ENCODE results near the gene SECISBP2.
A peak's percentile ranks its signal among the peaks of the same experiment; 100 is the strongest.

Gene SECISBP2

DNA sequence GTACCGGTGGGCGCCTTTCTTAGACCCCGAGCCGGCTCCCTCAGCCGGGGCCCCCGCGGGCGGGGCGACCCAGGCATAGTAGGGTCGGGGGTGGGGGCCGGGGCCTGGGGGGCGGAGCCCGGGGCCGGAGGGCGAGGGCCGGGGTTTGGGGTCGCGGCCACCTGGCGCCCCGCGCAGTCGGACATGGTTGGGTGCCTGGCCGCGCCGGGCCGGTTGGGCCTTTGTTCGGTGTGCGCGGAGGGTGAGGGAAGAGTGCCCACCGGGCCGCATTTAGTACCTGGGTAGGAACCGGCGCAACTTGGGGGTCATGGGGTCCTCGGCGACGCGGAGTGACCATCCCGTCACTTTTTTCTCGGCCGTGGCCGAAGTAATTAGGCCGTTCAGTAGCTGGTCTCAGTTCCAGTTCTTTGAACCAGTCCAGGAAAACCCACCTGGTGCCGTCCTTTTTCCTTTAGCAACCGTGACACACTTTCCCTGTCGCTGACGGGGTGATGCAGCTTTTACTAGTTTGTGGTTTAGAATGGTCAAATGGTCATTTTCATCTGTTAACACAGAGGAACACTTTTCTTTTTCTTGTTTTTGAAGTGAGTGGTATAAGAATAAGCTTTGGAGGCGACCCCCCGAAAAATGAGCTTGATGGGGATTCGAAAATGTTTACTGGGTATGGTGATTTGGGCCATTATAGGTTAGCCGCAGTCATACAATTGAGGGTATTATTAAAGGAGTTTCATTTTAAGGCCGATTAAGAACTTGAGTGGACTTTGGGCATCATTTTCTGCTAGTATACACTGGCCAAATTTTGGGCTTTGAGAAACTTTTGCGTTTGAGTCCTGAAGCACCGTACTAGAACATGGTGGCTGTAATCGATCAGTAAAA lies 6.7 kb upstream of the SECISBP2 start:
- Histone ChIP-seq H3K27me3 (ENCODE audit: control insufficient read depth, insufficient read depth, low read length) (no peaks in the 10 kb centered on the region), H3K9me3 (replicated peaks; ENCODE audit: low read length) (no peaks in the 10 kb centered on the region), H3K4me3 (ENCODE audit: low read length) (peak overlapping the region; percentile 89), H3K9ac (ENCODE audit: low read depth, low read length) (peak overlapping the region; percentile 90), H3K4me1 (ENCODE audit: control insufficient read depth, insufficient read depth, low read length) (peaks cover 27% of the 10 kb centered on the region), H3K36me3 (ENCODE audit: insufficient read depth, low read length) (peaks cover 6% of the 10 kb centered on the region), H3K4me2 (ENCODE audit: low read length) (peak overlapping the region; percentile 88)

DNA sequence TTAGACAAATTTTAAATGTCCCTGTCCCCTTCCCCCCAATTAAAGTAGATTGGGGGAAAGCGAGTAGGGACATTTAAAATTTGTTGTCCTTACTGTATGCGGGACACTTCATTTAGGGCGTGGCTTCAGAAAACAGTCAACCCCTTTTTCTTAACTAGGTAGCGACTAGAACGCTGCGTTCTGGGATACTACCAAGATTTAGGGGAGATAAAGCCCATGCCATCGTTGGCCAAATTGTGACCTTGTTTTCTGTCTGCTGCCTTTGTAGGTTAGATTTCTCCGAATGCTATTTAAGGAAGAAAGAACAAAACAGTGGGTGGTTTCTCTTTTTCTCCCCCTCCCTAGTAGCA lies 6.1 kb upstream of the SECISBP2 start:
- H3K9ac ChIP-seq (ENCODE audit: low read depth, low read length): peak overlapping the region; percentile 90

DNA sequence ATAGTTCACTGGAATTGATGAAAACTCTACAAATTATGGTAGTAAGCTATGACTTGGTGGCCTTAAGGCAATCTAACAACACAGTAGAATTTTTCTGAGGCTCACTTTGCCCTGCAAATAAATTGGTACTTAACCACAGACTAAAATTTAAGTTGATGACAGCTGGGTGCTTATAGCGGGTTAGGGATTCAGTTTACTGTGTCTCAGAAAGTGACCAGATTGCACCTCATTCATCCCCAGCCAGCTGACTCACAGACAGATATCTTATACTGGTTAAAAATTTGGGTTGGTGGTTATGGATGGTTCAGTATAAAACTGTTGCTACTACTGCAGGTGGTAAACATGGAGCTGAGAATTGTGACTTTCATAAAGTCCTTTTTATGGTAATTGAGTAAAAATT lies 4.5 kb upstream of the SECISBP2 start:
- Histone ChIP-seq H3K27me3 (ENCODE audit: control insufficient read depth, insufficient read depth, low read length) (no peaks in the 10 kb centered on the region), H3K36me3 (ENCODE audit: insufficient read depth, low read length) (peaks cover 18% of the 10 kb centered on the region), H3K4me3 (ENCODE audit: low read length) (peak overlapping the region; percentile 89), H3K9ac (ENCODE audit: low read depth, low read length) (peak overlapping the region; percentile 90), H3K9me3 (replicated peaks; ENCODE audit: low read length) (no peaks in the 10 kb centered on the region), H3K4me1 (ENCODE audit: control insufficient read depth, insufficient read depth, low read length) (peaks cover 39% of the 10 kb centered on the region), H3K4me2 (ENCODE audit: low read length) (peak overlapping the region; percentile 88)

More for the DNA sequence above, 6.1 kb upstream of the SECISBP2 start:
- no peaks in the 10 kb centered on the region for H3K9me3 ChIP-seq (replicated peaks; ENCODE audit: low read length)
- peaks cover 31% of the 10 kb centered on the region for H3K4me1 ChIP-seq (ENCODE audit: control insufficient read depth, insufficient read depth, low read length)
- H3K27me3 ChIP-seq (ENCODE audit: control insufficient read depth, insufficient read depth, low read length): no peaks in the 10 kb centered on the region
- H3K4me3 ChIP-seq (ENCODE audit: low read length): peak overlapping the region; percentile 89
- H3K36me3 ChIP-seq (ENCODE audit: insufficient read depth, low read length): peaks cover 12% of the 10 kb centered on the region
- H3K4me2 ChIP-seq (ENCODE audit: low read length): peak overlapping the region; percentile 88

DNA sequence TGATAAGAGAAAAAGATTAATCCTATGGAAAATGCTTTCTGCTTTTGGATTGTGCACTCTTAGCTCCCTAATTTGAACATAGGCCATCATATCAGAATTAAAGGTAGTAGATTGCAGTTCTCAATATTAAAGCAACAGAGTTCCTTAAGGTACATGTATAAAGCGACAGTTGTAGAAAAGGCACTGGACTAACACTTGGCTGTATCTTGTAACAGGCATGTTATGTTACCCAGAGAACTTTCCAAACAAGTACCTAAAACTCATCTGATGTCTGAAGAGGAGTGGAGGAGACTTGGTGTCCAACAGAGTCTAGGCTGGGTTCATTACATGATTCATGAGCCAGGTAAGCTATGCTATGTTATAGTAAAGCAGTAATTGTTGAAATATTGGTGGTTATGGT lies 3.3 kb upstream of the SECISBP2 start:
- Histone ChIP-seq H3K27me3 (ENCODE audit: control insufficient read depth, insufficient read depth, low read length) (no peaks in the 10 kb centered on the region), H3K4me3 (ENCODE audit: low read length) (peak overlapping the region; percentile 89), H3K4me1 (ENCODE audit: control insufficient read depth, insufficient read depth, low read length) (peaks cover 39% of the 10 kb centered on the region), H3K4me2 (ENCODE audit: low read length) (peak overlapping the region; percentile 88), H3K9me3 (replicated peaks; ENCODE audit: low read length) (no peaks in the 10 kb centered on the region), H3K36me3 (ENCODE audit: insufficient read depth, low read length) (peaks cover 18% of the 10 kb centered on the region), H3K9ac (ENCODE audit: low read depth, low read length) (peak overlapping the region; percentile 41)

DNA sequence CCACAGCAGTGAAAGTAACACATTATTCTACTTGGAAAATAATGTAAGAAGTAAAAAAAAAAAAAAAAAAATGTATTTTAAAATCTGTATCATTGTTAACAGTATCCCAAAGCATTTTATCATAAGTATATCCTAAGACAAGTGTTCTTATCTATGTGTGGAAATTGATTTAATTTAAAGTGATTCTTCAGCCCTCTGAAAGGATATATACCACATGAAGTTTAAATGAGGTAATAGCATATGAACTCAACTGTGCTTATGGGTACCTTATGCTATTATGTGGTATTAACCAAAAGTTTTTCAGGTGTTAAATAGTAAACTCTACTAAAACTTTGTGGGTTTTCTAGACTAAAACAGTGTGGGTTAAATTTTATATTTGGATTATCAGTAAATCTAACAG lies 2.8 kb upstream of the SECISBP2 start:
- Histone ChIP-seq H3K36me3 (ENCODE audit: insufficient read depth, low read length) (peaks cover 18% of the 10 kb centered on the region), H3K27me3 (ENCODE audit: control insufficient read depth, insufficient read depth, low read length) (no peaks in the 10 kb centered on the region), H3K4me3 (ENCODE audit: low read length) (no peak overlapping the region), H3K9me3 (replicated peaks; ENCODE audit: low read length) (no peaks in the 10 kb centered on the region), H3K4me1 (ENCODE audit: control insufficient read depth, insufficient read depth, low read length) (peaks cover 39% of the 10 kb centered on the region), H3K9ac (ENCODE audit: low read depth, low read length) (no peak overlapping the region), H3K4me2 (ENCODE audit: low read length) (peak overlapping the region; percentile 88)

DNA sequence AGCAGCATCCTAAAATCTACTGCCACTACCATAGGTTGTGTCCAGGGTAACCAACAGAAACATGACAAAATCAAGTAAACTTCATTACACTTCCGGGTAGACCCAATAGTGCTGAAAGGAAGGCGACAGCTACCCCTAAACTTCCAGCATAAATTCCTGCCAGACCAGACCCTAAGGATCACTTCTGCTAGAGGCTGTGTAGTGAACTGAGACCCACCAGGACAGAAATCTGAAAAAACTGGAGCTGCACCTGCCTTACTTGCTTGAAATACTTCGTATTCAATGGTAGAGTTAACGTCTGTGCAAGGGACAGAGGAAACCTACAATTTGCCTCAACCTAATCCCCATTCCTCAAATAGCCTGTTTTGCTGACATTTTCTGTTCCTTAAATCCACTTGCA lies 1.0 kb upstream of the SECISBP2 start:
- H3K4me3 ChIP-seq (ENCODE audit: low read length): peak overlapping the region; percentile 83
- H3K4me2 ChIP-seq (ENCODE audit: low read length): peak overlapping the region; percentile 81
- H3K36me3 ChIP-seq (ENCODE audit: insufficient read depth, low read length): peaks cover 21% of the 10 kb centered on the region
- no peaks in the 10 kb centered on the region for H3K9me3 ChIP-seq (replicated peaks; ENCODE audit: low read length)
- H3K9ac ChIP-seq (ENCODE audit: low read depth, low read length): peak overlapping the region; percentile 98
- H3K4me1 ChIP-seq (ENCODE audit: control insufficient read depth, insufficient read depth, low read length): peaks cover 39% of the 10 kb centered on the region
- no peaks in the 10 kb centered on the region for H3K27me3 ChIP-seq (ENCODE audit: control insufficient read depth, insufficient read depth, low read length)

DNA sequence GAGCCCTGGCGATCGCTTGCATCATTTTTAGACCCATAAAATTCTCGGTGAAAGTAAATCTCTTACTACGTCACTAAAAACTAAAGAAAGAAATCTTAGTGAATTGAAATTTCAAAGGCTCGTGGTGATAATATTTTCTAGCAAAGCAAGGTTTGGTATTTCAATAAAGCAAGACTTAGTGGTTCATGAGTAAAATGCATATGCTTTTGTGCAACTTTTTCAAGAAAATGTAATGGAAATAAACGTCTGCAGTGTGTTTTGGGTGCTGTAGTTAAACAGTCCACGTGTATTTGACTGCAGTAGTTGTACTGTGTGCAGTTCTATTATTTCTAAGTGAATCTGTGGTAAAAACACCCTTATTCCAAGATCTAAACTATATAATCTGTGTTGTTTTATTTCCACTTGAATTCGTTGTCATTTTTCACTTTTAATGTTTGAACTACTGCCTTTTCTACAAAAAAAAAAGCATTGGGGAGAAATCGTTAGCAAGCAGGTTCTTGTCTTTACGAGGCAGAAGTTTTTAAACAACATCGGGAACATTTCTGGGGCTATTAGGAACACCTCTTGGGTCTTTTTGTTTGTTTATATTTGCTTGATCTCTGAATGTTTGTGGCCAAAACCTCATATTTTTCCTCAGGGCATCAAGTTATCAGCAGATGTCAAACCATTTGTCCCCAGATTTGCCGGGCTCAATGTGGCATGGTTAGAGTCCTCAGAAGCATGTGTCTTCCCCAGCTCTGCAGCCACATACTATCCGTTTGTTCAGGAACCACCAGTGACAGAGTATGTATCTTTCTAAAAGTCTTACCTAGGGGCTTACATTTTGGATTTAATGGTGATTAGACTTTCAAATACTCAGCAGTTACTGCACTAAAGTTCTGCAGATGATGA lies 960 bp downstream of the SECISBP2 start:
- H3K4me3 ChIP-seq (ENCODE audit: low read length): peak overlapping the region; percentile 83
- H3K4me1 ChIP-seq (ENCODE audit: control insufficient read depth, insufficient read depth, low read length): peaks cover 30% of the 10 kb centered on the region
- no peaks in the 10 kb centered on the region for H3K27me3 ChIP-seq (ENCODE audit: control insufficient read depth, insufficient read depth, low read length)
- peak overlapping the region; percentile 98 for H3K9ac ChIP-seq (ENCODE audit: low read depth, low read length)
- H3K4me2 ChIP-seq (ENCODE audit: low read length): peak overlapping the region; percentile 81
- peaks cover 28% of the 10 kb centered on the region for H3K36me3 ChIP-seq (ENCODE audit: insufficient read depth, low read length)
- no peaks in the 10 kb centered on the region for H3K9me3 ChIP-seq (replicated peaks; ENCODE audit: low read length)

DNA sequence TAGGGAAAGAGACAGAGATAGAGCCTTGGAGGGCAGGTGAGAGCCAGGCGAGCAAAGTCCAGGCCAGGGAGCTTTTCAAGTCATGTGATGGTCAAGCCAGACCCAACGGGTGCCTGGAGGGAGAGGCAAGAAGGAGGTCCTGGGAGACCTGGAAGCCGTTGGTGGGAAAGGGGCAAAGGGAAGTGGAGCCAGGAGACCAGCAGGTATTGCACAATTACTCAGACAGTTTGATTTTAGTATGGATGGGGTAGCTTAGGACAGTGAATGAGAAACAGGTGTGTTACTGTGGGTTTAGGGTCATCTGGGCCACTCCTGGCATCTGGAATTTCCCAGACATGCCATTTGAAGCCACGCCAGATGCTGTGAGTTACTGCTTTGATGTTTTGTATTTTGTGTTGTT lies 5.1 kb downstream of the SECISBP2 start:
- Histone ChIP-seq H3K9ac (ENCODE audit: low read depth, low read length) (no peak overlapping the region), H3K9me3 (replicated peaks; ENCODE audit: low read length) (no peaks in the 10 kb centered on the region), H3K27me3 (ENCODE audit: control insufficient read depth, insufficient read depth, low read length) (no peaks in the 10 kb centered on the region), H3K4me1 (ENCODE audit: control insufficient read depth, insufficient read depth, low read length) (peaks cover 8% of the 10 kb centered on the region), H3K36me3 (ENCODE audit: insufficient read depth, low read length) (peaks cover 25% of the 10 kb centered on the region), H3K4me3 (ENCODE audit: low read length) (no peak overlapping the region), H3K4me2 (ENCODE audit: low read length) (no peak overlapping the region)

DNA sequence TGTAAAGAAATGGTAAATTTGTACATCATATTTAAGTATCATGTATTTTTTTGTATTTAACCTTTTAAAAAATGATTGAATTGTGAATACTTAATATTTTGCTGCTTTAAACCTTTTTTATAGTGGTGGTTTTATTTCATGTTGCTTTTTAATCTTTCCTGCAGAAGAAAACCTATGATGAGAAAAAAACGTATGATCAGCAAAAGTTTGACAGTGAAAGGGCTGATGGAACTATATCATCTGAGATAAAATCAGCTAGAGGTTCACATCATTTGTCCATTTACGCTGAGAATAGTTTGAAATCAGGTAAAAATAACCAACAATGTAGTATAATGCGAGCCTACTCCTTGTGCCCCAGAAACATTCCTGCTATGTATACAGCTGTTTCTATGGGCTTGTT lies 7.4 kb downstream of the SECISBP2 start:
- Histone ChIP-seq H3K36me3 (ENCODE audit: insufficient read depth, low read length) (peaks cover 47% of the 10 kb centered on the region), H3K9me3 (replicated peaks; ENCODE audit: low read length) (no peaks in the 10 kb centered on the region), H3K9ac (ENCODE audit: low read depth, low read length) (no peak overlapping the region), H3K4me2 (ENCODE audit: low read length) (no peak overlapping the region), H3K4me3 (ENCODE audit: low read length) (no peak overlapping the region), H3K27me3 (ENCODE audit: control insufficient read depth, insufficient read depth, low read length) (no peaks in the 10 kb centered on the region), H3K4me1 (ENCODE audit: control insufficient read depth, insufficient read depth, low read length) (no peaks in the 10 kb centered on the region)

DNA sequence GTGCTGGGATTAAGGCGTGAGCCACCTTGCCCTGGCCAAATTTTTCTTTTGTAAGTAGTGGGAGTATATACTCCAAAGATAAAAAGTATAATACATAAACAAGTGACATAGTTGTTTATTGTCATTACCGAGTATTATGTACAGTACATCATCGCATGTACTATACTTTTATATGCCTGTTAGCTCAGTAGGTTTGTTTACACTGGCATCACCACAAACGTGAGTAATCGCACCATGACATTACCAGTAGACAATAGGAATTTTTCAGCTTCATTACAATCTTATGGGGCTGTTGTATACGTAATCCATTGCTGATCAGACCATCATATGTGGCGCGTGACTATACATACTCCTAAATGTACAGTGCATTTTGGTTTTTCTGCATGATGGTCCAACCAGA lies 9.8 kb downstream of the SECISBP2 start:
- Histone ChIP-seq H3K27me3 (ENCODE audit: control insufficient read depth, insufficient read depth, low read length) (no peaks in the 10 kb centered on the region), H3K4me2 (ENCODE audit: low read length) (no peak overlapping the region), H3K9ac (ENCODE audit: low read depth, low read length) (no peak overlapping the region), H3K36me3 (ENCODE audit: insufficient read depth, low read length) (peaks cover 55% of the 10 kb centered on the region), H3K9me3 (replicated peaks; ENCODE audit: low read length) (no peaks in the 10 kb centered on the region), H3K4me1 (ENCODE audit: control insufficient read depth, insufficient read depth, low read length) (no peaks in the 10 kb centered on the region), H3K4me3 (ENCODE audit: low read length) (no peak overlapping the region)

DNA sequence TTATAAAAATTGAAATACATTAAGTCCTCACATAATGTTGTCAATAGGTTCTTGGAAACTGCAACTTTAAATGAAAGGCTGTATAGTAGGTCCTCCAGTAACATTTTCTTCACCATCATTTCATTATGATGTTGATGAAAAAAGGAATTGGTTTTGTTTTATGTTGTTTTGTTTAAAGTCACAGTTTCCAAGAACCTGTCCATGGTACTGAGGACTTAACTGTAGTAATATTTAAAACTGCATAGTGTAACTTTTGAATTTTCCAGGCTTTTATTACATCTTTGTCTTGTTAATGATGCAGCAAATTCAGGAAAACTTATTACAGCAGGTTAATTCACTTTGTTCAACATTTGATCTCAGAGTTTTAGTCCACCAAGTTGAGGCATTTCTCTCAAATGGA lies 11.6 kb downstream of the SECISBP2 start:
- no peak overlapping the region for H3K9ac ChIP-seq (ENCODE audit: low read depth, low read length)
- no peak overlapping the region for H3K4me2 ChIP-seq (ENCODE audit: low read length)
- H3K27me3 ChIP-seq (ENCODE audit: control insufficient read depth, insufficient read depth, low read length): no peaks in the 10 kb centered on the region
- no peaks in the 10 kb centered on the region for H3K4me1 ChIP-seq (ENCODE audit: control insufficient read depth, insufficient read depth, low read length)
- no peak overlapping the region for H3K4me3 ChIP-seq (ENCODE audit: low read length)
- H3K9me3 ChIP-seq (replicated peaks; ENCODE audit: low read length): no peaks in the 10 kb centered on the region
- H3K36me3 ChIP-seq (ENCODE audit: insufficient read depth, low read length): peaks cover 64% of the 10 kb centered on the region
